ENCODE results near the gene KRT33B.

GRCh38 chr17:41335747-41336146 is 33.9 kb downstream of the KRT33B start:
- TF ChIP-seq, protein P1, sequence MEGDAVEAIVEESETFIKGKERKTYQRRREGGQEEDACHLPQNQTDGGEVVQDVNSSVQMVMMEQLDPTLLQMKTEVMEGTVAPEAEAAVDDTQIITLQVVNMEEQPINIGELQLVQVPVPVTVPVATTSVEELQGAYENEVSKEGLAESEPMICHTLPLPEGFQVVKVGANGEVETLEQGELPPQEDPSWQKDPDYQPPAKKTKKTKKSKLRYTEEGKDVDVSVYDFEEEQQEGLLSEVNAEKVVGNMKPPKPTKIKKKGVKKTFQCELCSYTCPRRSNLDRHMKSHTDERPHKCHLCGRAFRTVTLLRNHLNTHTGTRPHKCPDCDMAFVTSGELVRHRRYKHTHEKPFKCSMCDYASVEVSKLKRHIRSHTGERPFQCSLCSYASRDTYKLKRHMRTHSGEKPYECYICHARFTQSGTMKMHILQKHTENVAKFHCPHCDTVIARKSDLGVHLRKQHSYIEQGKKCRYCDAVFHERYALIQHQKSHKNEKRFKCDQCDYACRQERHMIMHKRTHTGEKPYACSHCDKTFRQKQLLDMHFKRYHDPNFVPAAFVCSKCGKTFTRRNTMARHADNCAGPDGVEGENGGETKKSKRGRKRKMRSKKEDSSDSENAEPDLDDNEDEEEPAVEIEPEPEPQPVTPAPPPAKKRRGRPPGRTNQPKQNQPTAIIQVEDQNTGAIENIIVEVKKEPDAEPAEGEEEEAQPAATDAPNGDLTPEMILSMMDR (optimal IDR thresholded peaks at IDR 0.05 in 1 of 3, IDR thresholded peaks at IDR 0.05 in 1 of 3, conservative IDR thresholded peaks at IDR 0.05 in 1 of 3; ENCODE audit: extremely low read depth in 1 of 3, insufficient read depth in 2 of 3, low read length in 3 of 3), result no peak
- TF ChIP-seq EZH2 (IDR thresholded peaks at IDR 0.05; ENCODE audit: low read length), result no peak
